ENCODE results near the gene TMEM38B. TPM values are rescaled to one million over a fixed set of nuclear protein-coding genes. Genes with fewer than 3 reads are reported as not detected.

Gene TMEM38B
- total RNA-seq, 1 donor from 2014 or later, result 11.8 TPM

GRCh38 chr9:105673850-105674387 lies 20.4 kb upstream of the TMEM38B start:
- Mint-ChIP-seq H3K36me3 (ENCODE audit: low read depth, unreplicated experiment) (no peaks in the 10 kb centered on the region), H3K27ac (ENCODE audit: unreplicated experiment) (no peak overlapping the region), H3K27me3 (ENCODE audit: unreplicated experiment) (no peaks in the 10 kb centered on the region), H3K9me3 (ENCODE audit: unreplicated experiment) (no peaks in the 10 kb centered on the region), H3K4me1 (ENCODE audit: unreplicated experiment) (peaks cover 7% of the 10 kb centered on the region), H3K4me3 (ENCODE audit: unreplicated experiment) (no peak overlapping the region)
- TF ChIP-seq CTCF (IDR thresholded peaks at IDR 0.05; ENCODE audit: unreplicated experiment), result no peak
- no peak for DNase-seq (ENCODE audit: low spot score)

GRCh38 chr9:105676351-105676923 lies 17.9 kb upstream of the TMEM38B start:
- H3K4me1 Mint-ChIP-seq (ENCODE audit: unreplicated experiment), result peaks cover 5% of the 10 kb centered on the region

GRCh38 chr9:105678163-105678562 lies 16.2 kb upstream of the TMEM38B start:
- H3K36me3 Mint-ChIP-seq (ENCODE audit: low read depth, unreplicated experiment), result no peaks in the 10 kb centered on the region
- H3K27ac Mint-ChIP-seq (ENCODE audit: unreplicated experiment), result no peak overlapping the region
- no peaks in the 10 kb centered on the region for H3K9me3 Mint-ChIP-seq (ENCODE audit: unreplicated experiment)
- H3K27me3 Mint-ChIP-seq (ENCODE audit: unreplicated experiment), result no peaks in the 10 kb centered on the region
- H3K4me3 Mint-ChIP-seq (ENCODE audit: unreplicated experiment), result no peak overlapping the region
- peaks cover 5% of the 10 kb centered on the region for H3K4me1 Mint-ChIP-seq (ENCODE audit: unreplicated experiment)
- no peak for TF ChIP-seq CTCF (IDR thresholded peaks at IDR 0.05; ENCODE audit: unreplicated experiment)
- DNase-seq (ENCODE audit: low spot score), result no peak

More at GRCh38 chr9:105676351-105676923, 17.9 kb upstream of the TMEM38B start:
- H3K4me3 Mint-ChIP-seq (ENCODE audit: unreplicated experiment), result no peak overlapping the region
- H3K27ac Mint-ChIP-seq (ENCODE audit: unreplicated experiment), result no peak overlapping the region
- no peak for TF ChIP-seq CTCF (IDR thresholded peaks at IDR 0.05; ENCODE audit: unreplicated experiment)
- H3K27me3 Mint-ChIP-seq (ENCODE audit: unreplicated experiment), result no peaks in the 10 kb centered on the region
- no peaks in the 10 kb centered on the region for H3K9me3 Mint-ChIP-seq (ENCODE audit: unreplicated experiment)
- DNase-seq (ENCODE audit: low spot score), result no peak
- no peaks in the 10 kb centered on the region for H3K36me3 Mint-ChIP-seq (ENCODE audit: low read depth, unreplicated experiment)

GRCh38 chr9:105678781-105679180 lies 15.6 kb upstream of the TMEM38B start:
- no peak for DNase-seq (ENCODE audit: low spot score)
- Mint-ChIP-seq H3K36me3 (ENCODE audit: low read depth, unreplicated experiment) (no peaks in the 10 kb centered on the region), H3K9me3 (ENCODE audit: unreplicated experiment) (no peaks in the 10 kb centered on the region), H3K27ac (ENCODE audit: unreplicated experiment) (no peak overlapping the region), H3K27me3 (ENCODE audit: unreplicated experiment) (no peaks in the 10 kb centered on the region), H3K4me3 (ENCODE audit: unreplicated experiment) (no peak overlapping the region), H3K4me1 (ENCODE audit: unreplicated experiment) (peaks cover 5% of the 10 kb centered on the region)
- TF ChIP-seq CTCF (IDR thresholded peaks at IDR 0.05; ENCODE audit: unreplicated experiment), result no peak

GRCh38 chr9:105679257-105680022 lies 14.9 kb upstream of the TMEM38B start:
- no peak for TF ChIP-seq CTCF (IDR thresholded peaks at IDR 0.05; ENCODE audit: unreplicated experiment)
- no peak overlapping the region for H3K4me3 Mint-ChIP-seq (ENCODE audit: unreplicated experiment)
- H3K27ac Mint-ChIP-seq (ENCODE audit: unreplicated experiment), result no peak overlapping the region
- peaks cover 5% of the 10 kb centered on the region for H3K4me1 Mint-ChIP-seq (ENCODE audit: unreplicated experiment)
- no peaks in the 10 kb centered on the region for H3K9me3 Mint-ChIP-seq (ENCODE audit: unreplicated experiment)
- no peak for DNase-seq (ENCODE audit: low spot score)
- no peaks in the 10 kb centered on the region for H3K27me3 Mint-ChIP-seq (ENCODE audit: unreplicated experiment)
- no peaks in the 10 kb centered on the region for H3K36me3 Mint-ChIP-seq (ENCODE audit: low read depth, unreplicated experiment)

Measured in endothelial cell (in vitro differentiated cells).